ENCODE results near the gene PDGFRB.
A peak's percentile ranks its signal among the peaks of the same experiment; 100 is the strongest.

Gene PDGFRB

GRCh38 chr5:150124596-150124995, 31.0 kb downstream of the PDGFRB start:
- no peak for TF ChIP-seq CTCF (IDR thresholded peaks at IDR 0.05; ENCODE audit: low read depth, low read length, missing control alignments)
- Histone ChIP-seq H3K4me3 (ENCODE audit: low read depth, low read length) (no peak overlapping the region), H3K36me3 (replicated peaks) (peaks cover 87% of the 10 kb centered on the region), H3K27me3 (replicated peaks) (no peaks in the 10 kb centered on the region), H3K27ac (no peak overlapping the region)
- in situ Hi-C loops (cut with HindIII; ENCODE audit: low pct_ligation_motif_present, low sequenced_read_pairs) = no loop called here
- no peak for DNase-seq

- in situ Hi-C loops (cut with HindIII; ENCODE audit: low pct_ligation_motif_present, low sequenced_read_pairs) = no loop called here
- Histone ChIP-seq H3K27ac (no peak overlapping the region), H3K36me3 (replicated peaks) (peaks cover 87% of the 10 kb centered on the region), H3K27me3 (replicated peaks) (no peaks in the 10 kb centered on the region), H3K4me3 (ENCODE audit: low read depth, low read length) (no peak overlapping the region)
- DNase-seq = no peak
- TF ChIP-seq CTCF (IDR thresholded peaks at IDR 0.05; ENCODE audit: low read depth, low read length, missing control alignments) = no peak
These were observed 31.5 kb downstream of the PDGFRB start for GRCh38 chr5:150124111-150124557.

GRCh38 chr5:150123542-150123941, 32.1 kb downstream of the PDGFRB start:
- Histone ChIP-seq H3K27me3 (replicated peaks) (no peaks in the 10 kb centered on the region), H3K36me3 (replicated peaks) (peaks cover 88% of the 10 kb centered on the region), H3K27ac (no peak overlapping the region), H3K4me3 (ENCODE audit: low read depth, low read length) (no peak overlapping the region)
- TF ChIP-seq CTCF (IDR thresholded peaks at IDR 0.05; ENCODE audit: low read depth, low read length, missing control alignments) = no peak
- DNase-seq = no peak
- in situ Hi-C loops (cut with HindIII; ENCODE audit: low pct_ligation_motif_present, low sequenced_read_pairs) = no loop called here

GRCh38 chr5:150122536-150123481, 32.8 kb downstream of the PDGFRB start:
- DNase-seq = no peak
- no peak for TF ChIP-seq CTCF (IDR thresholded peaks at IDR 0.05; ENCODE audit: low read depth, low read length, missing control alignments)
- no peak overlapping the region for H3K27ac ChIP-seq
- H3K27me3 ChIP-seq (replicated peaks) = no peaks in the 10 kb centered on the region
- in situ Hi-C loops (cut with HindIII; ENCODE audit: low pct_ligation_motif_present, low sequenced_read_pairs) = no loop called here
- H3K36me3 ChIP-seq (replicated peaks) = peaks cover 90% of the 10 kb centered on the region
- no peak overlapping the region for H3K4me3 ChIP-seq (ENCODE audit: low read depth, low read length)

- no peaks in the 10 kb centered on the region for H3K27me3 ChIP-seq (replicated peaks)
- peak; percentile 46 for TF ChIP-seq CTCF (IDR thresholded peaks at IDR 0.05; ENCODE audit: low read depth, low read length, missing control alignments)
- no peak overlapping the region for H3K4me3 ChIP-seq (ENCODE audit: low read depth, low read length)
- peaks cover 94% of the 10 kb centered on the region for H3K36me3 ChIP-seq (replicated peaks)
- in situ Hi-C loops (cut with HindIII; ENCODE audit: low pct_ligation_motif_present, low sequenced_read_pairs) = no loop called here
- no peak overlapping the region for H3K27ac ChIP-seq
- no peak for DNase-seq
These were observed 33.5 kb downstream of the PDGFRB start for GRCh38 chr5:150122158-150122510.

All from brain microvascular endothelial cell (primary cell).